ENCODE data around the gene PIBF1.

DNA sequence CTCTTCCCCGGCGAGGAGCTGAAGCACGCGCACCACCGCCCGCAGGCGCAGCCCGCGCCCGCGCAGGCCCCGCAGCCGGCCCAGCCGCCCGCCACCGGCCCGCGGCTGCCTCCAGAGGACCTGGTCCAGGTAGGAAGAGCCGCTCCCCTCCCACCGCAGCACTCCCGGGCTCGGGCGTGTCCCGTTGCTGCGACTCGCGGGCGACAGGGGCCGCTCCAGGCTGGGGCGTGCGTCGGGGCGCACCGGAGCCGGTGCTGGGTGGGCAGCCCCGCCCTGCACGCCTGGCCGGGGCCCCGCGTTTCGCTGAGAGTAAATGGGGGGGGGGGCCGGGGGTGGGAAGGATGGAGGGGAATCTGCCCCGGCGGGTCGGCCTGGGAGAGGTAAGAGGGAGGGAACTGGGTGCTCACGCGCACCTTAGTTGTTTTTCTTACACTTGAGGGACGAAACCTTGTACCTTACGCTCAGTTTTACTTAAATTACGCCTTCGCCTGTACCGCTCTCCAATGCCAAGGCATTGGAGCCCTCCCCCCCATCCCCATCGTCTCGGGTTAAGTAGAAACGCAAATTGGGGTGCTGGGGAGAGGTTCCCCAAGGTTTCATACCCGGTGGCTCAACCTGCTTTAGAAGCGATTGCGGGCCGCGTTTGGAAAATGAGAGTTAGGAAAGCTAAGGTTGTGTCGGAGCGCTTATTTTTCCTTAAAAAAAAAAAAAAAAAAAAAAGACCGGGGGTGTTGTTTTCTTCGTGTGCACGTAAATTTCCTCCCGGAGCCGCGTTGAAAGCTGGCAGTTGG lies 277.7 kb downstream of the PIBF1 start:
- TF ChIP-seq POLR2A (IDR thresholded peaks at IDR 0.05): no peak
- TF ChIP-seq POLR2AphosphoS5 (IDR thresholded peaks at IDR 0.05; ENCODE audit: insufficient read depth in 1 of 2, low read depth in 1 of 2): no peak
- TF ChIP-seq, protein P1, sequence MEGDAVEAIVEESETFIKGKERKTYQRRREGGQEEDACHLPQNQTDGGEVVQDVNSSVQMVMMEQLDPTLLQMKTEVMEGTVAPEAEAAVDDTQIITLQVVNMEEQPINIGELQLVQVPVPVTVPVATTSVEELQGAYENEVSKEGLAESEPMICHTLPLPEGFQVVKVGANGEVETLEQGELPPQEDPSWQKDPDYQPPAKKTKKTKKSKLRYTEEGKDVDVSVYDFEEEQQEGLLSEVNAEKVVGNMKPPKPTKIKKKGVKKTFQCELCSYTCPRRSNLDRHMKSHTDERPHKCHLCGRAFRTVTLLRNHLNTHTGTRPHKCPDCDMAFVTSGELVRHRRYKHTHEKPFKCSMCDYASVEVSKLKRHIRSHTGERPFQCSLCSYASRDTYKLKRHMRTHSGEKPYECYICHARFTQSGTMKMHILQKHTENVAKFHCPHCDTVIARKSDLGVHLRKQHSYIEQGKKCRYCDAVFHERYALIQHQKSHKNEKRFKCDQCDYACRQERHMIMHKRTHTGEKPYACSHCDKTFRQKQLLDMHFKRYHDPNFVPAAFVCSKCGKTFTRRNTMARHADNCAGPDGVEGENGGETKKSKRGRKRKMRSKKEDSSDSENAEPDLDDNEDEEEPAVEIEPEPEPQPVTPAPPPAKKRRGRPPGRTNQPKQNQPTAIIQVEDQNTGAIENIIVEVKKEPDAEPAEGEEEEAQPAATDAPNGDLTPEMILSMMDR (IDR thresholded peaks at IDR 0.05): no peak

Measured in vagina (tissue), 2 donors.